ENCODE results near the gene SLC2A8.

The SLC2A8 gene

GRCh38 chr9:127382541-127382940, 14.4 kb upstream of the SLC2A8 start:
- DNase-seq (ENCODE audit: low read depth), result no peak

GRCh38 chr9:127384016-127384730, 12.8 kb upstream of the SLC2A8 start:
- DNase-seq (ENCODE audit: low read depth), result no peak

- DNase-seq (ENCODE audit: low read depth), result no peak
Observed at GRCh38 chr9:127384901-127385300, 12.1 kb upstream of the SLC2A8 start.

- no peak for DNase-seq (ENCODE audit: low read depth)
Observed at GRCh38 chr9:127386249-127386648, 10.7 kb upstream of the SLC2A8 start.

- no peak for DNase-seq (ENCODE audit: low read depth)
Observed at GRCh38 chr9:127386981-127387380, 10.0 kb upstream of the SLC2A8 start.

- DNase-seq (ENCODE audit: low read depth), result peak; percentile 88
Observed at GRCh38 chr9:127388037-127388855, 8.7 kb upstream of the SLC2A8 start.

GRCh38 chr9:127388856-127389238, 8.1 kb upstream of the SLC2A8 start:
- no peak for DNase-seq (ENCODE audit: low read depth)

GRCh38 chr9:127389381-127390247, 7.4 kb upstream of the SLC2A8 start:
- no peak for DNase-seq (ENCODE audit: low read depth)

GRCh38 chr9:127390248-127390545, 6.8 kb upstream of the SLC2A8 start:
- DNase-seq (ENCODE audit: low read depth), result no peak

- no peak for DNase-seq (ENCODE audit: low read depth)
Observed at GRCh38 chr9:127390563-127390962, 6.4 kb upstream of the SLC2A8 start.

- no peak for DNase-seq (ENCODE audit: low read depth)
Observed at GRCh38 chr9:127392166-127392565, 4.8 kb upstream of the SLC2A8 start.

GRCh38 chr9:127392976-127393375, 4.0 kb upstream of the SLC2A8 start:
- DNase-seq (ENCODE audit: low read depth), result no peak

GRCh38 chr9:127393645-127394044, 3.3 kb upstream of the SLC2A8 start:
- no peak for DNase-seq (ENCODE audit: low read depth)

GRCh38 chr9:127395497-127396252, 1.3 kb upstream of the SLC2A8 start:
- DNase-seq (ENCODE audit: low read depth), result no peak

GRCh38 chr9:127396253-127396807, 639 bp upstream of the SLC2A8 start:
- DNase-seq (ENCODE audit: low read depth), result no peak

- no peak for DNase-seq (ENCODE audit: low read depth)
Observed at GRCh38 chr9:127397646-127398274, 791 bp downstream of the SLC2A8 start.

GRCh38 chr9:127398275-127398647, 1.3 kb downstream of the SLC2A8 start:
- no peak for DNase-seq (ENCODE audit: low read depth)

GRCh38 chr9:127398715-127399400, 1.9 kb downstream of the SLC2A8 start:
- no peak for DNase-seq (ENCODE audit: low read depth)

GRCh38 chr9:127399736-127400269, 2.8 kb downstream of the SLC2A8 start:
- DNase-seq (ENCODE audit: low read depth), result no peak

GRCh38 chr9:127402401-127403090, 5.6 kb downstream of the SLC2A8 start:
- no peak for DNase-seq (ENCODE audit: low read depth)

Measured in GM04504 (cell line).